ENCODE results near the gene TCTA.

TCTA gene

DNA sequence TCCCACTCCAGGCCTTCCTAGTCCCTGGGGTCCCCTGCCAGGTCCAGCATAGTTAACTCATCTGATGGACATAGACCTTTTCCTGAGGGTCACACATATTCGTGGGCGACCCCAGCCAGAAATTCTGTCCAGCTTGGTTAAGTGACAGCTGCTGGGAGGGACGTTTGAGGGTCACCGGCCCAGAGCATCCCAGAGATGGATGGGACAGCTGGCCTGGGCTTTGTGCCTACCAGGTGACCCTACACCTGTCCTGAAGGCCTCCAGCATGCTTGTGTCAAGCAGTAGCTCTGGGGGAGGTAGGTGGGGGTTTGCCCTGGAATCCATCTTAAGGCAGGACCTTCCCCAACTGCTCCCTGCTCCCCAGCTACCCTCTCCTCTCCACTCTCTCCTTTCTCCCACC is 48.7 kb downstream of the TCTA start:
- DNase-seq (ENCODE audit: low read depth) = no peak

DNA sequence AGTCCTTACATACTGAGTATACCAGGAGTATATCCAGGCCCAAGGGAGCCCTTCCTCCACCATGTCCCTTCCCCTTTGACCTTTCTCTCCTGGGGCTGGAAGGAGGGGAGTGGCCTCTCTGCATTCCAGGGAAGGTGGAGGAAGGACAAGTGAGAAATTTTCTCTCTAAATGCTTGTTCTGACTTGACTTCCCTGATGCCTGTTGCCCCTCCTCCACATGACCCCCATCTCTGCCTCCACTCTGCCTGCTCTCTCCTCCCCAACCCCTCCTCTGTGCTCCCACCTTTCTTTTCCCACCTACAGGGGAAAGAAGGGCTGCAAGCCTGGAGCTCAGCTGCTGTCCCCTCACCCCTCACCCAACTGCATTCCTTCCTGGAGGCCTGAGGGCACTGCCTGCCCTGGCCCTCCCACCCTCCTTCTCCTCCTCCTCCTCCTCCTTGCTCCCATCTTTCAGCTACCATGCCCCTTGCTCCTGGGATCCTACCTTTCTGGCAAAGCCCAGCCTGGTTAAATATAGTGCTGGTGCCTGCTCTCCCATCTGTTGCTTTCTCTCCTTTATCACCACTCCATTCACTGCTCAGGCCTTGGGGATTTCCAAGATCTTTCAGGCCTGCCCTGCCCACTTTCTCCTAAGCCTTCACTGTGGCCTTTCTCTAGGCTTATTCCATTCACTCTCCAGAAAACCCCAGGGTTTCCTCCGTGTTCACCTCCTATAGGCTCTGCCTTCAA is 49.4 kb downstream of the TCTA start:
- no peak for DNase-seq (ENCODE audit: low read depth)

DNA sequence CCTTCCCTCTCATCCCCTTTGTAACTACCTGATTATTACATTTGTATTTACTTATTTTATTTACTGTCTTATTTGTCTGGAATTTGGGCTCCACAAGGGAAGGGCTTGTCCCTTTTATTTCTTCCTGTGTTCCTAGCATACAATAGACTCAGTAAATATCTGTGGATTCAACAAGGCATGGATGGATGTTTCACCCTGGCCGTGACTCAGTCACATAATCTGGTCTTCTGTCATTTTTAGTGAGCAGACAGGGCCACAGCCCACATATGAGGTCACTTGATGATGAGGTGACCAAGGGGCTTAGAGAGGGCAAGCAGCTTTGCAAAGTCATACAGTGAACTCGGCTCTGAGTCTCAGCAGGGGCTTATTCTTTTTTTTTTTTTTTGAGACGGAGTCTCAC is 50.0 kb downstream of the TCTA start:
- no peak for DNase-seq (ENCODE audit: low read depth)

DNA sequence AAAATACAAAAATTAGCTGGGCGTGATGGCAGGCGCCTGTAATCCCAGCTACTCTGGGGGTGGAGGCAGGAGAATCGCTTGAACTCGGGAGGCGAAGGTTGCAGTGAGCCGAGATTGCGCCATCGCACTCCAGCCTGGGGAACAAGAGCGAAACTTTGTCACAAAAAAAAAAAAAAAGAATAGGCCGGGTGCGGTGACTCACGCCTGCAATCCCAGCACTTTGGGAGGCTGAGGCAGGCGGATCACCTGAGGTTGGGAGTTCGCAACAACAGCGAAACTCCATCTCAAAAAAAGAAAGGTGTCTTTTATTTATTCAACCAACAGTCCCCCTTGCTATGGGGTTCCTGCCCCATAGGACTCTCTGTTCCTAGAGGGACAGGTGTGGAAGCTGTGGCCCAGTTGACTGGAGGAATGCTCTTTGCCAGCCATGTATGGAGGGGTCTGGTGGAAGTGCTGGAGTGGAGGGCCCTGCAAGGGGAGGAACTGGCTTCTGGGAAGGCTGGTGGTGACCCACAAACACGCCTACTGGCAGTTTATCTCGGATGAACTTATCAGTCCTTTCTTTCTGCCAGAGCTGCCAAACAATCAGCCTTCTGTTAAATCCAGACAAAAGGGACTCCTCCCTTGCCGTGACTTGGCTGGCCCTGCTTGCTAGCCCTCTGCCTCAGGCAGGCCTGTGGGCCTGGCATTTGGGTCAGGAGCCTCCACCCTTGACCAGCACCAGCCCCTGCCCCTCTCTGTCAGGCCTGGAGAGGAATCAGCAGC is 53.2 kb downstream of the TCTA start:
- no peak for DNase-seq (ENCODE audit: low read depth)
